Astrocyte of the spinal cord (primary cell): ENCODE measurements around the gene HSD3B1.

Experiments
- DNase-seq: peaks from one replicate; pipeline ENCODE4 v3.0.0; 2011; ENCODE audit warnings: low read depth, low spot score
- H3K4me3 ChIP-seq: 2 replicates; pipeline ENCODE4 v1.5.1; 2011; ENCODE audit warnings: low read depth, mild to moderate bottlenecking, low read length, moderate library complexity
- CTCF ChIP-seq: IDR thresholded peaks from 2 replicates; pipeline ENCODE4 v1.5.1; 2012; ENCODE audit warnings: low read depth, mild to moderate bottlenecking, low read length, inconsistent platforms
- in situ Hi-C: cut with HindIII; loops from 2 replicates; pipeline ENCODE4 v1.10.0; 2017; ENCODE audit warnings: low sequenced_read_pairs

Gene HSD3B1

GRCh38 chr1:119477710-119478109, 29.3 kb upstream of the HSD3B1 start:
- no peak for DNase-seq
- in situ Hi-C loops = no loop called here
- no peak overlapping the region for H3K4me3 ChIP-seq
- no peak for TF ChIP-seq CTCF

- no peak for DNase-seq
- TF ChIP-seq CTCF = no peak
- H3K4me3 ChIP-seq = no peak overlapping the region
- in situ Hi-C loops = no loop called here
Measured at GRCh38 chr1:119480175-119480574, 26.8 kb upstream of the HSD3B1 start.

- in situ Hi-C loops = no loop called here
- DNase-seq = no peak
- no peak overlapping the region for H3K4me3 ChIP-seq
- TF ChIP-seq CTCF = no peak
Measured at GRCh38 chr1:119481951-119482350, 25.1 kb upstream of the HSD3B1 start.

GRCh38 chr1:119482517-119483425, 24.2 kb upstream of the HSD3B1 start:
- in situ Hi-C loops = no loop called here
- no peak overlapping the region for H3K4me3 ChIP-seq
- no peak for TF ChIP-seq CTCF
- DNase-seq = no peak

- TF ChIP-seq CTCF = no peak
- no peak overlapping the region for H3K4me3 ChIP-seq
- in situ Hi-C loops = no loop called here
- DNase-seq = no peak
Measured at GRCh38 chr1:119483441-119484200, 23.4 kb upstream of the HSD3B1 start.

GRCh38 chr1:119485201-119485600, 21.8 kb upstream of the HSD3B1 start:
- no peak overlapping the region for H3K4me3 ChIP-seq
- no peak for DNase-seq
- no peak for TF ChIP-seq CTCF
- in situ Hi-C loops = no loop called here
